Measurements from ENCODE around the gene TSC22D1. TPM values are rescaled to one million over a fixed set of nuclear protein-coding genes. Genes with fewer than 3 reads are reported as not detected.

TSC22D1 gene
- total RNA-seq, 2 donors from 2014 or later = 95.9 to 107 TPM

DNA sequence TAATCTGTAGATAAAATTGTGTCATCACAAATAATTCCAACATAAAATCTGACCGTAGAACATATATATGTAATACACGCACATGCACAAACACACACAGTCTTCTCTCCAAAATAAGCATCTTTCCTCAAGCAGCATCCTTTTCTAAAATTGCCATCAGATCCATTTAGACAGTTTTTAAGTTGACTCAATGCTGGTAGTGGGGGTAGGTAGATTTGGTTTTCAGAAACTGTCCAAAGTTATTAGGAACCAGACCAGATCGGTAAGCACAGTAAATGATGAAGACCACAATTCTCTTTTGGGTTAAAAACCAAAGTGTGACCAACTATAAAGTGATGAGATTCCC, 137.9 kb downstream of the TSC22D1 start:
- Histone ChIP-seq H3K27me3 (ENCODE audit: control insufficient read depth, insufficient read depth, low read length, poor library complexity, severe bottlenecking) (no peaks in the 10 kb centered on the region), H3K4me3 (ENCODE audit: low read length) (no peak overlapping the region), H3K27ac (ENCODE audit: low read depth, low read length) (no peak overlapping the region), H3K9me3 (ENCODE audit: control insufficient read depth, low read length) (no peaks in the 10 kb centered on the region), H3K4me1 (ENCODE audit: control insufficient read depth, insufficient read depth, low read length) (peaks cover 7% of the 10 kb centered on the region), H3K9ac (ENCODE audit: extremely low read depth, low read length, poor library complexity, severe bottlenecking) (no peak overlapping the region), H3K36me3 (ENCODE audit: control insufficient read depth, insufficient read depth, low read length) (peaks cover 16% of the 10 kb centered on the region)
- Mint-ChIP-seq H3K4me3 (no peak overlapping the region), H3K27ac (no peak overlapping the region), H3K36me3 (ENCODE audit: low read depth) (peaks cover 18% of the 10 kb centered on the region), H3K9me3 (no peaks in the 10 kb centered on the region), H3K27me3 (ENCODE audit: insufficient read depth) (no peaks in the 10 kb centered on the region), H3K4me1 (peaks cover 33% of the 10 kb centered on the region)
- no peak for DNase-seq
- 25 to 44% methylated on average over 3 of the region's 3 CpGs for WGBS, 2 experiments (ENCODE audit: insufficient coverage in 1 of 2, insufficient read length in 1 of 2)
- TF ChIP-seq, protein P1, sequence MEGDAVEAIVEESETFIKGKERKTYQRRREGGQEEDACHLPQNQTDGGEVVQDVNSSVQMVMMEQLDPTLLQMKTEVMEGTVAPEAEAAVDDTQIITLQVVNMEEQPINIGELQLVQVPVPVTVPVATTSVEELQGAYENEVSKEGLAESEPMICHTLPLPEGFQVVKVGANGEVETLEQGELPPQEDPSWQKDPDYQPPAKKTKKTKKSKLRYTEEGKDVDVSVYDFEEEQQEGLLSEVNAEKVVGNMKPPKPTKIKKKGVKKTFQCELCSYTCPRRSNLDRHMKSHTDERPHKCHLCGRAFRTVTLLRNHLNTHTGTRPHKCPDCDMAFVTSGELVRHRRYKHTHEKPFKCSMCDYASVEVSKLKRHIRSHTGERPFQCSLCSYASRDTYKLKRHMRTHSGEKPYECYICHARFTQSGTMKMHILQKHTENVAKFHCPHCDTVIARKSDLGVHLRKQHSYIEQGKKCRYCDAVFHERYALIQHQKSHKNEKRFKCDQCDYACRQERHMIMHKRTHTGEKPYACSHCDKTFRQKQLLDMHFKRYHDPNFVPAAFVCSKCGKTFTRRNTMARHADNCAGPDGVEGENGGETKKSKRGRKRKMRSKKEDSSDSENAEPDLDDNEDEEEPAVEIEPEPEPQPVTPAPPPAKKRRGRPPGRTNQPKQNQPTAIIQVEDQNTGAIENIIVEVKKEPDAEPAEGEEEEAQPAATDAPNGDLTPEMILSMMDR (conservative IDR thresholded peaks at IDR 0.05) = peak; percentile 36

DNA sequence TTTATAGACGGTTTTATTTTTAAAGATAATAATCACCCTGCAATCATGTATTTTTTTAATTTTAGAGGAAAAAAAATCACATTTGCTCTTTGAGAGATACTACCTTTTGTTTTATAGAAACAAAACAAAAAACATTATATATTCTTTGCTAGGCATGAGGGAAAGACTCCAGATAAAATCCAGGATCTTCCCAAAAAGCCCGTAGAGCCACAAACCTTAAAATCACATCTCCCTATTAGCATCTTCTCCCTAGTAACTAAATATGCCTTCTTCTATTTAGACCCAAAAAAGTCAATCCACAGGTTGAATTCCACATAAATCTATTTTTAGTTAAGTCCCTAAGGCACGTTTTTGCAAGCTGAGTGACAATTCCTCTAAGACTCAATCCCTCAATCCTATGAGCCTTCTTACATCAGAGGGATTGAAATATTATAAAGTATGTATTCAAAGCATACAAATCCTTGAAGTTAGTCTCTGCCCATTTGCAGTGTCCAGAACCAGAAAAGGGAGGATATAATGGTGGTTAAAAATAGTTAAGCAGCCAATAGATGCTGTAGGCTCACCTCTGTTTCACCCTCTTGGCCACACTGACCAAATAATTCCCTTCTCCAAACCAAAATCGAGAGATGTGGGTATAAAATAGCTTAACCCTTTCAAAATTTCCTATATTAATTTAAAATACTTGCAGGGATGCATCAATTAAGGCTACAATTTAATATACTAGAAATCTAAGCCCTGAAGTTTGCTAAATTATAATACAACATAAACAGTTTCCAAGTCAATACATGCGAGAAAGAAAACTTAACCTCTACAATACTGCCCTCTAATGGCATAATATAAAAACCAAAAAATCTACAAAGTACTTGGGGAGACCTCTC, 138.5 kb downstream of the TSC22D1 start:
- Mint-ChIP-seq H3K27ac (peak overlapping the region; percentile 90), H3K4me1 (peaks cover 39% of the 10 kb centered on the region), H3K9me3 (no peaks in the 10 kb centered on the region), H3K36me3 (ENCODE audit: low read depth) (peaks cover 23% of the 10 kb centered on the region), H3K27me3 (ENCODE audit: insufficient read depth) (no peaks in the 10 kb centered on the region), H3K4me3 (peak overlapping the region; percentile 92)
- no peaks in the 10 kb centered on the region for H3K9me3 ChIP-seq (ENCODE audit: control insufficient read depth, low read length)
- H3K27ac ChIP-seq (ENCODE audit: low read depth, low read length) = peak overlapping the region; percentile 87
- TF ChIP-seq, protein P1 (conservative IDR thresholded peaks at IDR 0.05) = peak; percentile 83
- WGBS, 2 experiments (ENCODE audit: insufficient coverage in 1 of 2, insufficient read length in 1 of 2) = 14 to 31% methylated on average over 1 to 3 of the region's 5 CpGs
- DNase-seq = peak; percentile 20
- no peaks in the 10 kb centered on the region for H3K27me3 ChIP-seq (ENCODE audit: control insufficient read depth, insufficient read depth, low read length, poor library complexity, severe bottlenecking)
- H3K9ac ChIP-seq (ENCODE audit: extremely low read depth, low read length, poor library complexity, severe bottlenecking) = peak overlapping the region; percentile 45
- peaks cover 22% of the 10 kb centered on the region for H3K36me3 ChIP-seq (ENCODE audit: control insufficient read depth, insufficient read depth, low read length)
- peak overlapping the region; percentile 99 for H3K4me3 ChIP-seq (ENCODE audit: low read length)
- peaks cover 7% of the 10 kb centered on the region for H3K4me1 ChIP-seq (ENCODE audit: control insufficient read depth, insufficient read depth, low read length)

DNA sequence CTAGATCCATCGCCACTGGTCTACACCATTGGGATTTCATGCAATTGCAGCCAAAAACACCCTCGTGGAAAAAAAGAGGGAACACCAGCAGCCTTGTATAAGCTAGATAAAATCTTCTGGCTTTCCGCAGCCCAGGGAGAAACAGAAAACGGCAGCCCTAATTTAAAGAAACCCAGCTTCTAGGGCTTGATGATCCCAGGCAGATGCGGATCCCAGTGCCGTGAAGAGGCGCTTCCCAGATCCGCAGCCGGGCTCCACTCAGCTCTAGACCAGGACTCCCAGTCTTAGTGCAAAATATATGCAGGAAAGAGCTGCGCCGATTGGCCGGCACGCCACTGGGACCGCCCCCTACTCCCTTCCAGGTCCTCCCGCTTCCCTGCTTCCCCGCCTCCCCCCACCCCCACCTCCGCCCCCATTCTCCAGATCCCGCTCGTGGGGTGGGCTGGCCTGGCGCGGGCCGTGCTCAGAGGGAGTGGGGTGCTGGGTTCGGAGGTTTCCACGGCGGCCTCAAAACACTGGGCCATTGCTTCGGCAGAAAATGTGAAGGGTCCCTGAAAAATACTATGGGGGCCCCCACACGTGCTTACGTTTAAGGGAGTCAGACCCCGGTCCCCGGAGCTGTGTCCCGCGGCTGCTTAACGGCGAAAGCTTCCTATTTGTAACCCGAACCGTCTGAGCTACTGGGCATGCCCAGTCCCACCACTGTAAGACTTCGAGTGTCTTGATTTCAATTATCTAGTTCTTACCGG, 139.4 kb downstream of the TSC22D1 start:
- H3K4me3 ChIP-seq (ENCODE audit: low read length) = peak overlapping the region; percentile 99
- no peaks in the 10 kb centered on the region for H3K9me3 Mint-ChIP-seq
- peaks cover 7% of the 10 kb centered on the region for H3K4me1 ChIP-seq (ENCODE audit: control insufficient read depth, insufficient read depth, low read length)
- no peaks in the 10 kb centered on the region for H3K27me3 ChIP-seq (ENCODE audit: control insufficient read depth, insufficient read depth, low read length, poor library complexity, severe bottlenecking)
- H3K9ac ChIP-seq (ENCODE audit: extremely low read depth, low read length, poor library complexity, severe bottlenecking) = peak overlapping the region; percentile 99
- WGBS, 2 experiments (ENCODE audit: insufficient coverage in 1 of 2, insufficient read length in 1 of 2) = 0 to 1% methylated on average over 18 to 30 of the region's 38 CpGs
- H3K36me3 ChIP-seq (ENCODE audit: control insufficient read depth, insufficient read depth, low read length) = peaks cover 25% of the 10 kb centered on the region
- H3K9me3 ChIP-seq (ENCODE audit: control insufficient read depth, low read length) = no peaks in the 10 kb centered on the region
- peak; percentile 98 for DNase-seq
- TF ChIP-seq, protein P1 (conservative IDR thresholded peaks at IDR 0.05) = no peak
- H3K27ac Mint-ChIP-seq = peak overlapping the region; percentile 98
- no peaks in the 10 kb centered on the region for H3K27me3 Mint-ChIP-seq (ENCODE audit: insufficient read depth)
- H3K36me3 Mint-ChIP-seq (ENCODE audit: low read depth) = peaks cover 23% of the 10 kb centered on the region
- peaks cover 44% of the 10 kb centered on the region for H3K4me1 Mint-ChIP-seq
- peak overlapping the region; percentile 99 for H3K27ac ChIP-seq (ENCODE audit: low read depth, low read length)
- peak overlapping the region; percentile 92 for H3K4me3 Mint-ChIP-seq
